ENCODE results near the gene CARM1.
"Not testable (repeated sequence)": the region's sequence is repeated elsewhere in the genome, so short reads cannot be mapped to it uniquely, and the experiment has no call there.

CARM1 gene

GRCh38 chr19:10935371-10936059 lies 64.2 kb downstream of the CARM1 start:
- no peak for DNase-seq

GRCh38 chr19:10936661-10937084 lies 65.3 kb downstream of the CARM1 start:
- DNase-seq: peak; percentile 71

- DNase-seq: not testable (repeated sequence)
Measured at GRCh38 chr19:10941649-10942048, 70.3 kb downstream of the CARM1 start.

GRCh38 chr19:10943412-10943811 lies 72.1 kb downstream of the CARM1 start:
- not testable (repeated sequence) for DNase-seq

GRCh38 chr19:10945264-10945663 lies 73.9 kb downstream of the CARM1 start:
- DNase-seq: no peak

- no peak for DNase-seq
Measured at GRCh38 chr19:10946958-10947657, 75.8 kb downstream of the CARM1 start.

- no peak for DNase-seq
Measured at GRCh38 chr19:10952809-10953208, 81.5 kb downstream of the CARM1 start.

GRCh38 chr19:10959277-10959968 lies 88.1 kb downstream of the CARM1 start:
- DNase-seq: not testable (repeated sequence)

- DNase-seq: peak; percentile 98
Measured at GRCh38 chr19:10960314-10961072, 89.1 kb downstream of the CARM1 start, which contains the start of gene SMARCA4. Gene SMARCA4, plus strand, starts transcription at chr19:10961030. Its CDS starts 23,122 bp downstream, at chr19:10984152.

GRCh38 chr19:10961073-10961860 lies 89.9 kb downstream of the CARM1 start:
- DNase-seq: peak; percentile 72

- DNase-seq: no peak
Measured at GRCh38 chr19:10962863-10963262, 91.5 kb downstream of the CARM1 start.

GRCh38 chr19:10963865-10964264 lies 92.5 kb downstream of the CARM1 start:
- no peak for DNase-seq

- DNase-seq: no peak
Measured at GRCh38 chr19:10964903-10965302, 93.5 kb downstream of the CARM1 start.

GRCh38 chr19:10965398-10965797 lies 94.0 kb downstream of the CARM1 start:
- DNase-seq: no peak

GRCh38 chr19:10966809-10967208 lies 95.5 kb downstream of the CARM1 start:
- no peak for DNase-seq

GRCh38 chr19:10968527-10969135 lies 97.3 kb downstream of the CARM1 start:
- peak; percentile 41 for DNase-seq

- no peak for DNase-seq
Measured at GRCh38 chr19:10971107-10971726, 99.9 kb downstream of the CARM1 start.
